OCI-LY3 (cell line): ENCODE results near the gene HIP1R.

Experiments used
- H2AFZ ChIP-seq: fragments of 200-600, 300-600 bp; shearing (Covaris generic); 2 replicates; pipeline ENCODE4 v1.6.0; 2014; ENCODE audit warnings: antibody characterized with exemption, low read depth, low read length
- H3K27ac ChIP-seq: fragments of 200-600, 300-600 bp; sonication (generic); 2 replicates; pipeline ENCODE4 v1.5.1; 2014; ENCODE audit warnings: mild to moderate bottlenecking, low read length, moderate library complexity, mixed read lengths
- H3K27me3 ChIP-seq: fragments of 200-600, 300-600 bp; sonication (generic); 2 replicates; pipeline ENCODE4 v1.6.1; 2014; ENCODE audit warnings: low read depth, low read length, mixed read lengths
- H3K36me3 ChIP-seq: fragments of 200-600, 300-600 bp; sonication (generic); replicated peaks from 2 replicates; pipeline ENCODE3; 2014; ENCODE audit warnings: low read depth, low read length, mixed read lengths
- H3K4me1 ChIP-seq: fragments of 300-600, 200-600 bp; sonication (generic); 2 replicates; pipeline ENCODE4 v1.6.1; 2014; ENCODE audit warnings: low read length, mixed read lengths
- H3K4me2 ChIP-seq: fragments of 200-600, 300-600 bp; sonication (generic); 2 replicates; pipeline ENCODE4 v1.6.1; 2014; ENCODE audit warnings: low read length, mixed read lengths
- H3K4me3 ChIP-seq: fragments of 300-600, 200-600 bp; sonication (generic); 2 replicates; pipeline ENCODE4 v1.5.1; 2014; ENCODE audit warnings: antibody characterized with exemption, mild to moderate bottlenecking, low read length, moderate library complexity
- H3K79me2 ChIP-seq: fragments of 300-600, 200-600 bp; shearing (Covaris generic); 2 replicates; pipeline ENCODE4 v1.6.1; 2014; ENCODE audit warnings: mild to moderate bottlenecking, low read length, mixed read lengths
- H3K9ac ChIP-seq: fragments of 300-600, 200-600 bp; shearing (Covaris generic); 2 replicates; pipeline ENCODE4 v1.6.0; 2014; ENCODE audit warnings: mild to moderate bottlenecking, low read length, moderate library complexity
- H3K9me3 ChIP-seq: fragments of 200-600, 300-600 bp; shearing (Covaris generic); 2 replicates; pipeline ENCODE4 v1.6.1; 2014; ENCODE audit warnings: low read length, mixed read lengths; ENCODE audit not compliant: insufficient read depth
- H4K20me1 ChIP-seq: fragments of 200-600, 300-600 bp; sonication (generic); 2 replicates; pipeline ENCODE4 v1.6.1; 2016; ENCODE audit warnings: low read length, mixed read lengths; ENCODE audit not compliant: insufficient read depth
- EZH2phosphoT487 ChIP-seq: fragments of 200-600 bp; shearing (Covaris generic); IDR thresholded peaks from 2 replicates; pipeline ENCODE4 v1.6.1; 2018; ENCODE audit warnings: antibody characterized with exemption, mixed run types, low read depth
- TF ChIP-seq, protein P1 (sequence below): fragments of 200-600, 300-600 bp; sonication (generic); IDR thresholded peaks from 2 replicates; pipeline ENCODE4 v1.5.1; 2014; ENCODE audit warnings: antibody characterized with exemption, low read length, low read depth

Gene HIP1R

DNA sequence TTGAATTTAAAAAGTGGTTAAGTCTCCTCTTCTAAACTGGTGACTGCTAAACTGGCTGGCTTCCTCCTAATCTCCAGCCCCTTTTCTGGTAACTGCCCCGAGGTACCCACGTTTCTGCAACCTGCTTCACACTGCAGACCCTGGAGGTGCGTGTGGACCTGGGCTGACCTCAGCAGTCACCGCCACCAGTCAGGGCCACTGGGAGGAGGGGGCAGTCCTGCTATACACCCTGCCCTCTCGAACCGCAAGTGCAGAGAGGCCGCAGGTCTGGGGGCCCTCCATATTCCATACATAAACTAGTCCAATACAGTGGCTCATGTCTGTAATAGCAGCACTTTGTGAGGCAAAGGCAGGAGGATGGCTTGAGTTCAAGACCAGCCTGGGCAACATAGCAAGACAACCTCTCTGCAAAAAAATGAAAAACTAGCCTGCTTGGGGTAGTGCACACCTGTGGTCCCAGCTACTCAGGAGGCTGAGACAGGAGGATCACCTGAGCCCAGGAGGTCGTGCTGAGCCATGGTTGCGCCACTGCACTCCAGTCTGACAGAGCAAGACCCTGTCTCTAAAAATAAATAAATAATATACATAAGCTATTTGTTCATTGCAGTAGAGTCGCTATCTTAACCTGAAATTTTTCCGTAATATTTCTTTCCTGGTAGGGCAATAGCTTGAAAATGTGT, 35.0 kb downstream of the HIP1R start:
- TF ChIP-seq, protein P1, sequence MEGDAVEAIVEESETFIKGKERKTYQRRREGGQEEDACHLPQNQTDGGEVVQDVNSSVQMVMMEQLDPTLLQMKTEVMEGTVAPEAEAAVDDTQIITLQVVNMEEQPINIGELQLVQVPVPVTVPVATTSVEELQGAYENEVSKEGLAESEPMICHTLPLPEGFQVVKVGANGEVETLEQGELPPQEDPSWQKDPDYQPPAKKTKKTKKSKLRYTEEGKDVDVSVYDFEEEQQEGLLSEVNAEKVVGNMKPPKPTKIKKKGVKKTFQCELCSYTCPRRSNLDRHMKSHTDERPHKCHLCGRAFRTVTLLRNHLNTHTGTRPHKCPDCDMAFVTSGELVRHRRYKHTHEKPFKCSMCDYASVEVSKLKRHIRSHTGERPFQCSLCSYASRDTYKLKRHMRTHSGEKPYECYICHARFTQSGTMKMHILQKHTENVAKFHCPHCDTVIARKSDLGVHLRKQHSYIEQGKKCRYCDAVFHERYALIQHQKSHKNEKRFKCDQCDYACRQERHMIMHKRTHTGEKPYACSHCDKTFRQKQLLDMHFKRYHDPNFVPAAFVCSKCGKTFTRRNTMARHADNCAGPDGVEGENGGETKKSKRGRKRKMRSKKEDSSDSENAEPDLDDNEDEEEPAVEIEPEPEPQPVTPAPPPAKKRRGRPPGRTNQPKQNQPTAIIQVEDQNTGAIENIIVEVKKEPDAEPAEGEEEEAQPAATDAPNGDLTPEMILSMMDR, result no peak
- TF ChIP-seq EZH2phosphoT487, result no peak
- H3K9ac ChIP-seq, result no peak overlapping the region
- peaks cover 16% of the 10 kb centered on the region for H3K4me1 ChIP-seq
- no peak overlapping the region for H3K27ac ChIP-seq
- H3K27me3 ChIP-seq, result peaks cover 70% of the 10 kb centered on the region
- no peaks in the 10 kb centered on the region for H3K36me3 ChIP-seq
- H3K9me3 ChIP-seq, result no peaks in the 10 kb centered on the region
- H4K20me1 ChIP-seq, result peaks cover 2% of the 10 kb centered on the region
- H3K79me2 ChIP-seq, result no peaks in the 10 kb centered on the region
- no peak overlapping the region for H3K4me2 ChIP-seq
- H2AFZ ChIP-seq, result no peak overlapping the region
- no peak overlapping the region for H3K4me3 ChIP-seq

DNA sequence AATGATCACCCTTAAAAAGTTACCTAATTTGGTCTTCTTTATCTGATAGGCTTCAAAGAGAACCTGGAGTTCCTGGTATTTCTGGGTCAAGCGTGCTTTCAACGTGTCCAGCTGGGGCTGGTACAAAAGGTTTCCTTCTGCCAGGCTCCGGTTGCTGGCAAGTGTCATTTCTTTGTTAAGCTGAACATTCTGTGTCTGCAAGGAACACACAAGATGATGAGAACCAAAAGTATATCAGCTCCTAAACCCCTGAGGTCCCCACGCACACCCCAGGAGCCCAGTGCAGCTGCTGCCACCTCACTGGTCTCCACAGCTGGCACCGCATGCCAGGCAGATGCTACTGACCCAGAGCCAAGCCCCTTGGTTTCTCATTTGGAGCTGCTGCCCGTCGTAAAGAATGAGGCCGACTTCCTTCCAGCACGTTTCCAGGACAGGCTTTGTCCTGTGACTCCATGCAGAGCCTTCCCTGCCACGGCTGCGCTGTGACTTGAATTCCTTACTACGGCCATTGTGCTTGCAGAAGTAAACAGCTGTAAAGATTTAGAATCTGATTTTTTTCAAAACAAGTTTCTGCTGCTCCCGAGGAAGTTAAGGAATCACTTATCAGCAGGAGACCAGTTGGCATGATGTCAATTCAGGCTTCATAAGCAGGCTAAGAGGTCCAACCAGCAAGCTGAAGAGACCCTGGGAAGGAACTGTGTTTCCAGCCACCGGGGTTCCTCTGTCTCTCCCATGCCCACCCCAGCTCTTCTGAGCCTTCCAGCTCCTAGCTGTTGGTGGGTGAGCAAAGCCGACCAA, 35.8 kb downstream of the HIP1R start:
- Histone ChIP-seq H3K4me2 (peak overlapping the region; percentile 80), H3K27me3 (peaks cover 70% of the 10 kb centered on the region), H4K20me1 (peaks cover 6% of the 10 kb centered on the region), H3K4me1 (peaks cover 24% of the 10 kb centered on the region), H3K79me2 (no peaks in the 10 kb centered on the region), H3K9ac (0 out of 2 replicates have a peak overlapping the region, but pooled peaks have one; percentile 4), H3K9me3 (no peaks in the 10 kb centered on the region), H2AFZ (no peak overlapping the region), H3K4me3 (peak overlapping the region; percentile 66), H3K27ac (no peak overlapping the region), H3K36me3 (no peaks in the 10 kb centered on the region)
- TF ChIP-seq, protein P1, result no peak
- TF ChIP-seq EZH2phosphoT487, result no peak

DNA sequence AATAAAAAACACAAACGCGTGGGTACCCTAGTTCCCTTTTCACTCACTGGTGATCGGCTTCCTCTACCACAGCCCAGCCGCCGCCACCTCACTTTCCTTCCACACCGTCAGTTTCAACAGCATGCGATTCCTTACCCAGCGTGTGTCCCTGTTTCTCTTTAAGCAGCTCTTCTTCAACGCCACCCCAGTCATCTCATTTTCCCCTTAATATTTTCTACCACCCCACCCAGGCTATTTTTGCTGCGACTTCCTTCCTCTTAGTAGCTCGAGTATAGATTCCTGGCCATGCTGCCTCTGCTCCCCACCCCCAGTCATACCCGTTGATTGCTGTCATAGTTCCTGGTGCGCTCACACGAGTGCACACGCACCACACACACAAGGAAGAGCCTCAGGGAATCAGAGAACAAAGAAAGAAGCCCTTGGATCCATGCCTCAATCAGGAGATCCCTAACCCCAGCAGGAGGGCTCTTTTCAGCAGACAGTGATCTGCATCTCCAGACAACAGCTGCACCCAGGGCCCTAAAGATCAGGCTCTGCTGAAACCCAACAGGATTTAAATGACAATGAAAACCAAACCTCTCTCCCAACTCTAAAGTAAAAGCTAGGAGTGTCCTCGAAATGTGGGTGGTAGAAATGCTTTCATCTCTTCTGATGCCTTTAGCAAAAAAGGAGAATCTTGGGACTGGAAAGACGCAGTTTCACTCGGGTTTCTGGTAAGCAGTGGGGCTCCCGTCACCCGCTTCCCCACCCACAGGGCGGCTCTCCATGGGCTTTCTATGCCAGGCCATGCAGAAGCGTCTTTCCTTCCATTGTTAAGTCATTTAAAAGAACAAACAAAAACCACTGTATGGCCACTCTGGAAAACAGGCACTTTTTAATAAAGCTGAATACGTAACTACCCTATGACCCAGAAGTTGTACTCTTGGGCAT, 36.9 kb downstream of the HIP1R start:
- peaks cover 80% of the 10 kb centered on the region for H3K27me3 ChIP-seq
- H2AFZ ChIP-seq, result peak overlapping the region; percentile 53; the same call in 1 of the 2 replicates

More for the DNA sequence above, 36.9 kb downstream of the HIP1R start:
- Histone ChIP-seq H4K20me1 (peaks cover 11% of the 10 kb centered on the region), H3K4me3 (peak overlapping the region; percentile 66), H3K4me1 (peaks cover 27% of the 10 kb centered on the region), H3K79me2 (no peaks in the 10 kb centered on the region), H3K4me2 (peak overlapping the region; percentile 80), H3K36me3 (no peaks in the 10 kb centered on the region), H3K27ac (no peak overlapping the region), H3K9ac (peak overlapping the region; percentile 4; the same call in 1 of the 2 replicates), H3K9me3 (no peaks in the 10 kb centered on the region)
- TF ChIP-seq, protein P1, result no peak
- no peak for TF ChIP-seq EZH2phosphoT487
